ENCODE data around the gene C20orf141.
"Not testable (repeated sequence)": the region's sequence is repeated elsewhere in the genome, so short reads cannot be mapped to it uniquely, and the experiment has no call there.

The C20orf141 gene, protein sequence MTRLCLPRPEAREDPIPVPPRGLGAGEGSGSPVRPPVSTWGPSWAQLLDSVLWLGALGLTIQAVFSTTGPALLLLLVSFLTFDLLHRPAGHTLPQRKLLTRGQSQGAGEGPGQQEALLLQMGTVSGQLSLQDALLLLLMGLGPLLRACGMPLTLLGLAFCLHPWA

DNA sequence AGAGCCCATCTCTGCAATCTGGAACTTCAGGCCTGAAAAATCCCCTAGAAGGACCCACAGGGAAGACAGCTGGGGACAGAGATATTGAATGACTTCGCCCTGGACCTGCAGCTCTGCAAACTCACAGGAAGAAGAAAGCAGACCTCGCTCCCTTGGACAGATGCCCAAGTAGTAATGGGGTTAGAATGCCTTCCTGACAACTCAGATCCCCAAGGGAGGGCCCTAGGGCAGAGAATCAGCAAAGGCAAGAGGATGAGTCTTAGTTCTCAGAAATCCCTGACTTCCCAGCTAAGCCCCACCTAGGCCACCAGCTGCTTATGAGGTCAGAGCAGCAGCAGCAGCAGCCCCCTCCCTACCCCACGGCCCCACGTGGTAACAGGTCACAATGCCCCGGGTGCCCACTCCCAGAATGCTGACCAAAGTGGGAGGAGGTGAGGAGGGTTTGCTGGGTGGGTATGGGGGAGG is at the start of gene C20orf141:
TSS of gene C20orf141 (plus strand) at position 401 of the 465 bp plus-strand sequence. CDS start 198 bp downstream, outside the sequence.
- no peak for DNase-seq

DNA sequence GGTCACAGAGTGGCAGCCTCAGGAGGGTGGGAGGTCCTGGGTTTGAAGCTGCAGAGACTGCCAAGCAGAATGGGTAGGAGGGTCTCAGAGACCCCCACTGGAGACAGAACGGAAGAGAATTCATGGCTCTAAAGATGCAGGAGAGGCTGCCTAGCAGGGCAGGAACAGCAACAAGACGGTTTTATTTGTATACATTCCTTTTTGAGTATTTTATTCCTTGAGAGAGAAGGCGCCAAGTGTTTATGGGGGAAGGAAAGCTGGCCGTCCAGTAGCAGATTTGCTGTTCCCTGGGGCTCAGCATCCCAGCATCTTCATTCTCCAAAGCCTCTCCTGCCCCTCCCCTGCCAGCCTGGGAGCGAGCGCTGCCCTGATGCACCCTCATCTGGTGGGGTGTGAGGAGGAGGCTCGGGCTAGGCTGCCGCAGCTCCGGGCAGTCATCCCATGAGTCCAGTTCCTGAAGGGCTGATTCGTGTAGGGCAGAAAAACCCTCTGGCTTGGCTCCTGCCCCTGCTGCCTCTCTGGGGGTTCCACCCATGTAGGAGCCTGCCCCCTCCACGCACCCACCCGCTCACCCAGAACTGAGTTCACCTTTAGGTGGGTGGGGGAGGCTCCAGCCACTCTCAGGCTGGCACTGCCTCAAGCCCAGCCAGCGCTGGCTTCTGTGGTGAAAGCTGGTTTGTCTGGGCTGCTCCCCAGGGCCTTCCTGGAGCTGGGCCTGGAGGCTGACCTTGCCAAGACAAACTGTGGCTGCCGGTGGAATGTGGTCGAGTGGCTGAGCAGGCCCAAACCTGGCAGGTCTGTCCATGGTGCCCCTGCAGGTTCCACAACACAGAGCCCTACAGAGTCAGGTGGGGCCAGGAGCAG is 46.8 kb upstream of the C20orf141 start:
- no peak for DNase-seq

DNA sequence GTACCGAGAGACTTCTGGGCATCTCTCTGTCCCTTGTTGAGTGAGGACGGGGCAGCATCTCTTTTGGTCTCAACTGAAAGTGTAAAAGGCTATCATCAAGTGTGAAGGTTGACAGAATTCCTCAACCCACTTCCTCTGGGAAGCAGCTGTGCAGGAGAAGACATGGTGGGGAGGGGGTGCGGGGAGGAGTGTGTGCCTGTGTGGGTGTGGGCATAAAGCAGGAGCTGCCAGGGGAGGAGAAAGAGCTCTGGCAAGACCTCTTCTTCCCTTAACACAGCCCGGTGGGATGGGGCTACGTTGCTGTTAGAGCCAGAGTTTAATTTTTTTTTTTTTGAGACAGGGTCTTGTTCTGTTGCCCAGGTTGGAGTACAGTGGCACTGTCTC is 46.2 kb upstream of the C20orf141 start:
- no peak for DNase-seq

DNA sequence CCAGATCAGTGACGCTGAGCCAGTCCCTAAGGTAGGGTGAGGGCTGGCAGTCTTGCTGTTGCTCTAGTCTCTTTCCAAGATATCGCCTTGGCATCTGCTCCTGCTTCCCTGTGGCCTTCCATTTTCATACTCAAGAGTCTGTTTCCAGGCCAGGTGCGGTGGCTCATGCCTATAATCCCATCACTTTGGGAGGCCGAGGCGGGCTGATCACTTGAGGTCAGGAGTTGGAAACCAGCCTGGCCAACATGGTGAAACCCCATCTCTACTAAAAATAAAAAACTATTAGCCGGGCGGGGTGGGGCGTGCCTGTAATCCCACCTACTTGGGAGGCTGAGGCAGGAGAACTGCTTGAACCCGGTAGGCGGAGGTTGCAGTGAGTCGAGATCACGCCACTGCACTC is 44.7 kb upstream of the C20orf141 start:
- DNase-seq = not testable (repeated sequence)

DNA sequence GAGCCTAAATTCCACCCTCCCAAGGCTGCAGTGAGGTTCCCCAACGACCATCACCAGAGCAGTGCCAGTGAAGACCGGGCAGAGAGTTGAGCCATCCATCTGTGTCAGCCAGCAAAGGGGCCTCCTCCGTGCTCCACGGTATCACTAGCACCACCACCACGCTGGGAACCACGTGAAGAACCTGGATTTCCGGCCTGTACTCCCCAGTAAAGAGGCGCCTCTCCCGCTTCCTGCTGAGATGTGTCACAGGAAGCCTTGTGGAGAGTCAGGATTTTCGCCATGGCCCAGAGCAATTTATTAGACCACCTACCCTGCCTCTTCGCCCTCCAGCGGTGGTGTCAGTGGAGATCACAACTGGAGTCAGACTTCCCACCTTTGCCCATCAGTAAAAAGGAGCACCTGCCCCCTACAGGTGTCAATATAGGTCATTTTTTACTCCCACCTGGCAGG is 43.1 kb upstream of the C20orf141 start:
- DNase-seq = no peak

DNA sequence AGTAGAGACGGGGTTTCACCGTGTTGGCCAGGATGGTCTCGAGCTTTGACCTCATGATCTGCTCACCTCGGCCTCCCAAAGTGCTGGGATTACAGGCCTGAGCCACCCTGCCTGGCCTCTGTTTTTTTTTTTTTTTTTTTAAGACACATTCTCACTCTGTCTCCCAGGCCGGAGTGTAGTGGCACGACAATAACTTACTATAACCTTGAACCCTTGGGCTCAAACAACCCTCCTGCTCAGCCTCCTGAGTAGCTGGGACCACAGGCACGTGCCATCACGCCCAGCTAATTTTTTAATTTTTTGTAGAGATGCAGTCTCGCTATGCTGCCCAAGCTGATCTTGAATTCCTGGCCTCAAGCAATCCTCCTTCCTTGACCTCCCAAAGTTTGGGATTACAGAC is 41.0 kb upstream of the C20orf141 start:
- no peak for DNase-seq

DNA sequence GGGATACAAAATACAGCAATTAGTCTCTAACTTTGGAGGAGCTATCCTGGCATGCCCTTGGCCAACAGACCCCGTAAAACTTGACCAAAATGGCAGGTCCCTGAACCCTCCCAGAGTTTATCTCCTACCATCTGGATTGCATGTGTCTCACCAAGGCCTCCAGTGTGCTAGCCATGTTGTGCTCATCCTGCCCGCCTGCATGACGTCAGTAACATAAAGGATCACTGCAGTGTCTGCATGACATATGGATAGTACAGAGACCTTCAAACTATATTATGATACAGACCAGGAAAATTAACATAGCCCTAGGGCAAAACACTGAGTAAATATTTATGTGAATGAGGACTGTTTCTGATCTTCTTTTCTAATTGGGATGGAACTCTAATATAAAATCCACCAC is 39.6 kb upstream of the C20orf141 start:
- no peak for DNase-seq

DNA sequence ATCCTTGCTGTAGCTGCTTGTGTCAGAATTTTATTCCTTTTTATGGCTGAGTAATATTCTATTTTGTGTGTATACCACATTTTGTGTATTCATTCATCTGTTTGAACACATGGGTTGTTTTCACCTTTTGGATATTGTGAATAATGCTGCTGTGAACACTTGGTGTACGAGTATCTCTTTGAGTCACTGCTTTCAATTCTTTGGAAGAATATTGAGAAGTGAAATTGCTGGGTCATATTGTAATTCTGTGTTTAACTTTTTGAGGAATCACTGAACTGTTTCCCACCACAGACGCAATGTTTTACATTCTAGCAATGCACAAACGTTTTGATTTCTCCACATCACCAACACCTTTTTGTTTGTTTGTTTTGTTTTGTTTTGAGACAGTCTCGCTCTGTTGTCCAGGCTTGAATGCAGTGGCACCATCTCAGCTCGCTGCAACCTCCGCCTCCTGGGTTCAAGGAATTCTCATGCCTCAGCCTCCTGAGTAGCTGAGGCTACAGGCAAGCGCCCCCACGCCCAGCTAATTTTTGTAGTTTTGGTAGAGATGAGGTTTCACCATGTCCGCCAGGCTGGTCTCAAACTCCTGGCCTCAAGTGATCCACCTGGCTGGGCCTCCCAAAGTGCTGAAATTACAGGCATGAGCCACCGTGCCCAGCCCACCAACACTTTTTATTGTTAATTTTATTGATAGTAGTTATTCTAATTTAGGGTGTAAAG is 36.0 kb upstream of the C20orf141 start:
- no peak for DNase-seq

DNA sequence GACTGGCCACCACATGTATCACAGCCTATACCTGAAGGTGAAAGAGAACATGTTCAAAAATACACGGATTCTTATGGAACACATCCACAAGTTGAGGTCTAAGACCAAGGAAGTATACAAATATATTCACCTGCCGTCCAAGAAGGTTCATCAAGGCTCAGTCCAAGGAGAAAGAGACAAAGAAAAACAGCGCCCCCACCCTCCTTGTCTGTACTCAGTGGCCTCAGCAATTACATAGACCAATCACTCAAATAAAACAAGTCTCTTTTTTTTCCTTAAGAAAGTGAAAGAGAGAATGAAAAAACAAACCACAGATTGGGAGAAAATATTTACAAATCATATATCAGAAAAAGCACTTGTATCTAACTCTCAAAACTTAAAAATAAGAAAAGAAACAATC is 33.8 kb upstream of the C20orf141 start:
- DNase-seq = no peak

DNA sequence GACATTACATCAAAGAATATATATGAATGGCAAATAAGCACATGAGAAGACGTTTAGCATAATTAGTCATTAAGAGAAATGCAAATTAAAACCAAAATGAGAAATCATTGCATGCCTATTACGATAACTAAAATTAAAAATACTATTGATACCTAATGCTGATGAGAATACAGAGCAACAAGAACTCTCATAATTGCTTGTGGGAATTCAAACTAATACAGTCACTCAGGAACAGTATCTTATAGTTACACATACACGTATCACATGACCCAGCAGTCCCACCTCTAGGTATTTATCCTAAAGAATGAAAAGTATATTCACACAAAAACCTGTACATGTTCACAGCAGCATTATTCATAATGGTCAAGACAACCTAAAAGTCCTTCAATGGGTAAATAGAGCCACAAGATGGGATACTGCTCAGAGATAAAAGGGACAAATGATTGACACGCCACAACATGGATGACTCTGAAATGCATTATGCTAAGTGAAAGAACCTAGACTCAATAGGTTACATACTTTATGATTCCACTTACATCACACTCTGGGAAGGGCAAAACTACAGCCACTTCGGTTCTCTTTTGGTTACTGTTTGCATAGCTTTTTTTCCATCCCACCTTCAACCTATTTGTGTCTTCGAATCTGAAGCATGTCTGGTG is 30.8 kb upstream of the C20orf141 start:
- no peak for DNase-seq

DNA sequence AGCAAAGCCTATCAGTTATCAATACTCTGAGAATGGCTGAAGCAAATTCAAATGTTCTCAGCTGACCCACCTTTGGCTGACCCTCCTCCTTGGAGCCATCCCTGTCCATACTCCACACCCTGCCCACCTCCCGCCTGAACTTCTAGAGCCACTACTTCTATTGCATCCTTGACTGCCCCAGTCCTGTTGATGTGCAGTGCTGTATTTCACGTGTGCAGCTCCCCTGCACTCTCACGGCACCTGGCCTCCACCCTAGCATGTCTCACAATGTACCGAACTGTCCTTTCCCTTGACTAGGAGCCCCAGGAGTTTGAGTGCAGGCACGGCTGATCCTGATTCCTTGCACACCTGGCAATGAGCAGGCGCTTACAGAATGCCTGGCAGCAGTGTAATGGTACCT is 21.3 kb upstream of the C20orf141 start:
- no peak for DNase-seq

DNA sequence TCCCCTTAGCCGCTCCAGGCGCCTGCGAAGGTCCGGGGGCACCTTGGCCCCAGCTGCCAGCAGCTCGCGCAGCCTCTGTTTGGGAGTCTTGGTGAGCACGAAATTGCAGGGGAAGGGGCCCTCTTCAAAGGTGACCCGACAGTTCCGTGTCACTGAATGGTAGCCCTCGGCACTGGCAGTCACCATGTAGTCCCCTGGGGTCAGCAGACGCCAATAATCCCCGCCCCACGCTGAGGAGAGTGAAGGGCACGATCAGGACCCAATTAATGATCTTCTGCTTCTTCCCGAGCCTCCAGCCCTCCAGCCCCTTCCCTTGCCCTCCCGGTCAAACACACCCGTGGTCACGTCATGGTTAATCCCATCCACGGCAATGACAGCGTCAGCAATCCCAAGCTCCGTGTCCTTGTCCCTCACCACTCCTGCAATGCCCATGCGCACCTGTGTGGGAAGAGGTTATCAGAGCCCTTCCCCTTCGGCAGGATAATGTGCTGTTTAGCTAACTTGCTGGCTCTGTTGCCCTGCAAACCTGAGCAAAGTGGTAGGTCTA is 20.5 kb upstream of the C20orf141 start:
- no peak for DNase-seq

DNA sequence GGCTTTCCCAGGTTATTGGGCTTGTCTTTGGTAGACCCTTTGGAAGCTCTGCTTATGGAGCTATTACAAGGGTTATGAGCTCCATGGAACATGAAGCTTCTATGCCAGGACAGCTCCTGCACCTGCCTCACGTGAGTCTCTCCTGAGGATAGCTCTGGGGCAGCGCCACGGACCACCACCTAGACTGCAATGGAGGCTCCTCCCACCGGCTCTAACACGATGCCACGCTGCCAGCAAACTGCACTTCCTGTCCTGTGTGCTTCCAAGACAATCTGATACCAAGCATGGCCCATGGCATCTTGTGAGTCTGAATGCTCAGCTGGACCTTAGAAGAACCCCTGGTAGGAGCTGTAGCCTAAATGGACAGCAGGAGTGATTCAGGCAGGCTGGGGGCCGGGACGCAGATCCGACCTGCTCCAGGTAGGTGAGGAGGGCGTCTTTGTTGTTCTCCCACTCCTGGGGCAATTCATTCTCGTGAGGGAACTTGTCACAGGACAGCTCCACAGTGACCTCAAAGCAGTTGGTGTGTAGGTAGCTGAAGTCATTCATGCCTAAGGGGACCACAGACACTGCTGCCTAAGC is 19.8 kb upstream of the C20orf141 start:
- no peak for DNase-seq

DNA sequence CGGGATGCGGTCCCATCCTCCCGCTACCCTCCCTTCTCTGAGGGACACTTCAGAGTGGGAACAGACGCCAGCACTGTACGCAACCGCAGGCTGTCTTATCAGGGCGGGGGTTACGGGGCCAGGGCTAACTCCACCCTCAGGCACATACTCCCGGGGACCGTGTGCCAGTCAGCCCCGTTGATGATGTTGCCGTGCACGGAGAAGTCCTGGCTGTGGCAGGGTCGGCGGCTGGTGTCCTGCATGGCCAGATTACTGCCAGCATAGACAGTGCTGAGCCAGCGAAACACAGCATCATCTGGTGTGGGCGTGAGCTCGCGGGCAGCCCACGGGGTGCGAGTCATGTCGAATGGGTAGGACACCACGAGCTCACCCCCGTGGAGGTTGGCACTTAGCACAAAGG is 19.3 kb upstream of the C20orf141 start:
- DNase-seq = no peak

DNA sequence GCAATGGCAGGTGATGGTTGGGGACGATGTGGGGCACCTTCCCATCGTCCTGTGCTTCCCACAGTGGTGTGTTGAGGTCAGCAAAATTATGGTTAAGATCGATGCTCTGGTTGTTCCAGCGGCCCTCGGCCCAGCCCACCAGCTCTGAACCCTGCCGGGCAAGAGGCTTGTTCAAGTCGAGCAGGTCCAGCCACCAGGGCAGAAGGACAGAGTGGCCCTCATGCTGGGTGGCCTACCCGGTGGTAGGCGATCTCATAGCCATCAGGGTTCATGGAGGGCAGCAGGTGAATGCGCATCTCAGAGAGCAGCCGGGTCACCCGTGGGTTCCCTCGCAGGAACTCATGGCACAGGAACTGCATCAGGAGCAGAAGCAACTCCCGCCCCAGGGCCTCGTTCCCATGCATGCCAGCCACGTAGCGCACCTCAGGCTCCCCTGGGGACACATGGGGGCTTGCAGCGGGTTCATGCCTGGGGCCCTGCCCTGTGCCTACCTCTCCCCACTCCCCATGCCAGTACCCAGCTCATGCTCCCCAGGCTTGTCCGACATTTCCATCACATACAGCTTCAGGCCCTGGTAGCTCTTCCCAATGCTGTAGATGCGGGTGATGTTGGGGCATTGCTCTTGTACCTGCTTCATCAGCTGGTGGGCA is 18.7 kb upstream of the C20orf141 start:
- no peak for DNase-seq

DNA sequence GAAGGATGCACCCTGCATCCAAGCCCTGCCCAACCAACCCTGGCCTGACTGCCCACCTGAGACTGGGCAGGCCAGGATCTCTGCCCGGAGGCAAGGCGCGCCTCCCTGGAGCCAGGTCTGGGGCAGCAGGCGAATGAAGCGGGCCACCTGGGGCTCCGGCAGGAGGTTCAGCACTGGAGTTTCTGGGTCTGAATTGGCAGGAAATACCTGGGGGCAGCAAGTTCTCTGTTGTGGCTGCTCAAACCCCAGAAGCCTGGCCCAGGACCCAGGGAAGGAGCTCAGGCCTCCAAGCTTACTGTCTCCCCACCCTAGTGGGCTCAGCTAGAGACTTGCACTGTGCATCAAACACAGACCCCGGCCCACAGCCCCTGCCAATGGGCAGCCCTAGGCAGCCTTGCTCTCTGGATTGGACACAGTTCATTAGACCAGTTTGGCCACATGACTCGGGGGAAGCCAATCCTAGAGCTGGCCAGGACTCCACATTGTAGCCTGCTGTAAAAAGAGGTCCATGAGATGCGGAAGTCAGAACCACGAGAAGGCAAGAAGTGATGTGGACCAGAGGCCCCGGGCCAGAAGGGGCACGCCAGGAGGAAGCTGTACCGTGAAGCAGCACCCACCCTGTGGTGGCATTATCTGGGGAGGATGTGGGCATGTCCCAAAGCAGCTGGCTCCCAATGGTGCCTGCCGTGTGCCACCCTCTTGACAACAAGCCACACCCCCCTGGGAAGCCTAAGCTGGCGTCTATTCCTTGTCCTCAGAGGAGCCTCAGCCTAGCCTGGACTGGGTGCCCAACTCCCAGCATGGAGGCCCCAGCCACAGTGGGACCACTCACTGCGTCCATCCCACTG is 17.4 kb upstream of the C20orf141 start:
- DNase-seq = no peak

DNA sequence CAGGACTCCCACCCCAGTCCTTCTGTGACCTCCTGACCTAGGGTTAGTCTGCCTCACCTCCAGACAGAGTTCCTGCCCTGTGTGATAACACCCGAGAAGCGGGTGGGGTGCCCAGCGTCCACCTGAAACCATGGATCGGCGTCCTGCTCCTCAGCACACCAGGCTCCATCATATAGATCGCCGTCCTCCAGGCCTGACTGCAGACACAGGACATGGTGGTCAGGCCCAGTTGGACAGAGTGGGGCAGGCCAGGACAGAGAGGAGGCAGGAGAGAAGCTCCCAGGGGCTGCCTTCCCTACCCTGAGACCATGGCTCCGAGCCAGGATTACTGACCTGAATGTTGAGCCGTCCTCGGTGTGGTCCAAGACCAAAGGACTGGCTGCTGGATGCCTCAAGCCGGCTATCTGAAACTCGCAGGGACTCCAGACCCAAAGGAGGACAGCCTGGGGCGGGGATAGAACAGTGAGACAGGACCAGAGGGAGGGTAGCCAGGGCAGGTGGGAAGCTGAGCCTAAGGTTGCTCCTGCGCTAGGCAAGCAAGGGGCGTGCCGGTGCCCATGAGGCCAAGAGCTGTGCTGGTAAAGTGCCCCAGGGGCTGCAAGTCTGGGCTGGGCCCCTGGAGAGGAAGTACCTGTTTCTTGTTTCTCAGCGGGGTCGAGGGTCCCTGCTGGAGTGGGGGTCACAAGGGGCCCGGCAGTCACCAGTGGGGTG is 16.5 kb upstream of the C20orf141 start:
- DNase-seq = no peak

DNA sequence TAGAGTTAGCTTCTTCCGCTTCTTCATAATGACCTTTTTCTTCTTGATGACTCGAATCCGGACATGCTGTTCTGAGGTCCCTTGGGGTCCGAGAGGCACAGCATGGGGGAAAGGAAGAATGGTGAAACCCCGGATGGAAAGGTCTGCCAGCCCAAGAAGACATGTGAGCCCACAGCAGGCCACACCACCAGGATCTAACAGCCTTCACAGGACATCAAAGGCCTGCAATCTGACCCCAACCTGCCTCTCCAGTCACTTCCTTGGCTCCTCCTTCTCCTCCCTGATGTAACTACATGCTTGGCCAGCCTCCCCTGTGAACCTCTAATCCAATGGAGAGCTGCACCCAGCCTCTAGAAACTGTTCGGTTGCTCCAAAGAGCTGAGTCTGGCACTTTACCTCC is 16.0 kb upstream of the C20orf141 start:
- no peak for DNase-seq

DNA sequence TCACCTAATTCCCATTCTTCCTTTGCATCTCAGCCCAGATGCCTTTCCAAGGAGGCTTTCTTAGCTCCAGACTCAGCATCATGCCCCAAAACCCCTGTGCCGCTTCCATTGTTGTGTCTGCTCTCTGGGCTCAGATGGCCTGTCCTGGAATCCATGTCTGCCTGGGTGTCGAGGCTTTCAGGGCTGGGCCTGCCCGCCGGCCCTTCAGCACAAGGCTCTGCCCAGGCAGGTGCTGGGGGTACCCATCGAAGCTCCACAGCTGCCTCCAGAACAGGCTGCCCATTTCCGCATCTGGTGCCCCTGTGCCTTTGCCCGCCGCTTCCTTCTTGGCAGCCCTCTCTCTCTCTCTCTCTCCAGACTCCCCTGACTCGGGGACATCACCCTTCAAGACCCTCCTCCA is 15.5 kb upstream of the C20orf141 start:
- DNase-seq = no peak
